ENCODE measurements around the gene TBC1D23.
A peak's percentile ranks its signal among the peaks of the same experiment; 100 is the strongest.
"Not testable (repeated sequence)": the region's sequence is repeated elsewhere in the genome, so short reads cannot be mapped to it uniquely, and the experiment has no call there.

TBC1D23 gene

DNA sequence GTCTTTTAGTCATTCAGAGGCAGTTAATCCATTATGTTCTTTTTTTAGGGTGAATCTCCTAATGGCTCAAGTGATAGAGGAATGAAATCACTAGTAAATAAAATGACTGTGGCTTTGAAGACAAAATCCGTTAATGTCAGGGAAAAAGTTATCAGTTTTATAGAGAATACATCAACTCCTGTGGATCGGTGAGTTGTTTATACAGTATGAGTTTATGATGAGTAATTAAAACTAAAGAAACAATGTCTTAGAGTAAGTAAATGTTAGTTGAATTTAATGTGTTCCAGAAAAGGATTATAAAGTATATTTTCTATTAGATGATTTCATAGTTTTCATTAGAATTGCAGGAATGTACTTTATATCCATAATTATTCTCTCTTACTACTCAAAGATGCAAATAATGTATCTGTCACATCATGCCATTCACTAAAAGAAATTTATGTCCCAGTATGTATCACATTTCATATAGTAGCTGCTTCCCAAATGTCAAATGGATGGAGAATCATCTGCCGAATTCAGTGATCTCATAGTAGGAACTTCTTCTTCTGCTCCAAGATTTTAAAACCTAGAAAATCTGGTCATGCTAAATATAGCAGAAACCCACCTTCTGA, 49.7 kb downstream of the TBC1D23 start:
- no peak for DNase-seq

DNA sequence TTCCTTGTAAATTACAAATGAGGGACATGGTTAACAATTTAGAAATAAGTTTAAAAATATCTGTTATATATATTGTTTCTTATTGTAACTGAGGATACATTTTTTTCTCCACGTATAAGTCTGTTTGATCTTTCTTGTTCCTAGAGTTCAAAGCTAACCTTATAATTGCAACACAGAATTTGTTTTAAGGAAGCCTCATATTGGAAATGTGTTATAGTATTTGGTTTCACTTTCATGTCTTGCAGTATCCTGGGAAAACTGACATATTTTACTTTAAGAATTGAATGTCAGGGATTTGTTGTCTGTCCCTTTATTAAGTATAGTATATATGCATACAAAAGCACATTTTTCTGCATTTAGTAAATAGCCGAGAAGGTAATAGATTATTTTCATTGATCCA, 50.2 kb downstream of the TBC1D23 start:
- no peak for DNase-seq

DNA sequence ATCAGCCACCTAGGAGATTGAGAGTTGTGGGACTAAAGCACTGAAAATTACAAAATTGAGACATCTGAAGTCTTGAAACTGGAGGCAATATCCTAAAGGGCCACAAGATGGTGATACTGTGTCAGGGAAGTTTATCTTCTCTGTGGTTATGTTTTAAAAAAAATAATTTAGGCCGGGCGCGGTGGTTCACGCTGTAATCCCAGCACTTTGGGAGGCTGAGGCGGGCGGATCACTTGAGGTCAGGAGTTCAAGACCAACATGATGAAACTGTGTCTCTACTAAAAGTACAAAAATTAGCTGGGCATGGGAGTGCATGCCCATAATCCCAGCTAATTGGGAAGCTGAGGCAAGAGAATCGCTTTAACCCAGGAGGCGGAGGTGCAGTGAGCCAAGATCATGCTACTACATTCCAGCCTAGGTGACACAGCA, 55.9 kb downstream of the TBC1D23 start:
- DNase-seq, result no peak

GRCh38 chr3:100317912-100318311, 57.1 kb downstream of the TBC1D23 start:
- DNase-seq, result no peak

GRCh38 chr3:100319951-100320350, 59.2 kb downstream of the TBC1D23 start:
- DNase-seq, result no peak

GRCh38 chr3:100324044-100324443, 63.3 kb downstream of the TBC1D23 start:
- no peak for DNase-seq

- DNase-seq, result no peak
These were observed 65.0 kb downstream of the TBC1D23 start for GRCh38 chr3:100325827-100326226.

DNA sequence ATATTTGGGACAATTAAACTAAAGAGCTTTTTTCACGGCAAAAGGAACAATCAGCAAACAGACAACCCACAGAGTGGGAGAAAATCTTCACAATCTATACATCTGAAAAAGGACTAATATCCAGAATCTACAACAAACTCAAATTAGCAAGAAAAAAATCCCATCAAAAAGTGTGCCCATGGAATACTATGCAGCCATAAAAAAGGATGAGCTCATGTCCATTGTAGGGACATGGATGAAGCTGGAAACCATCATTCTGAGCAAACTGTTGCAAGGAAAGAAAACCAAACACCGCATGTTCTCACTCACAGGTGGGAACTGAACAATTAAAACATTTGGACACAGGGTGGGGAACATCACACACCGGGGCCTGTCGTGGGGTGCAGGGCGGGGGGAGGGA, 66.6 kb downstream of the TBC1D23 start:
- DNase-seq, result not testable (repeated sequence)

DNA sequence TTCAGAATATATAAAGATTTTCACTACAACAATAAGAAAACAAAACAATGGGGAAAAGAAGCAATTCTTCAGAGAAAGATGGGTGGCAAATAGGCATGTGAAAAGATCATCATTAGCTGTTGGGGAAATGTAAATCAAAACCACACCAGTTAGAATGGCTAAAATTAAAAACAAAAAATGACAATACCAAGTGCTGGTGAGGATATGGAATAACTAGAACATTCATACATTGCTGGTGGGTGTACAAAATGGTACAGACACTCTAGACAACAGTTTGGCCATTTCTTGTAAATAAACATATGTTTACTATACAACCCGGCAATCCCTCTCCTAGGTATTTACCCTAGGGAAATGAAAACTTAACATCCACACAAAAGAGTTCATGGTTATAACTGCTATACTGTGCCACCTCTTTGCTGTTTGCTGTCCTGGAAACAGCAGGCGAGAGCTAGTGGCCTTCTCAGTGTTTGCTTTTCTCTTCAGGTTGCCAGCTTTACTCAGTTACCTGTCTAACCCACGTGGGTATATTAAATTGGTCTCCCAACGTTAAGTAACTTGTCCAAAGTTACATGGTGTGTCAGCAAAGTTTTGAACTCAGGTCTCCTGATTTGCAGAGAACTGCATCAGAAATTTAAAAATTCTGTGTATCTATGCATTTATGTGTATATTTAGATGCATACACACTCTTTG, 69.2 kb downstream of the TBC1D23 start:
- no peak for DNase-seq

DNA sequence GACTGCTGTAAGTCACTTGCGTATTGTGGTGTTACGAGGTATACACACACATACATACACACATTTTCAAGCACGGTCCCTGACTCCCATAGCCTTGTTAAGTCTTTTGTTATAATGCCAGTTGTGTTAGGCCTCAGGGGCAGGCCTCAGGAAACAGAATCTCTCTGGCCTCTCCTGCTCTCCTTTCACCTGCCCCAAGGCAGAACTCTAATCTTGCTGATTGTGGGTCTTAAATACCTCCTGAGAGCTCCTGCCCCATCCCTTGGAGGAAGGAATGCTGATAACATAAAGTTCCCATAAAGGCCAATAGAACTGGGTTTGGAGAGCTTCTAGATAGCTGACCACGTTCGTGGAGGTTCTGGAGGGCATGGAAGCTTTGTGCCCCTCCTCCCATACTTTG, 69.9 kb downstream of the TBC1D23 start:
- no peak for DNase-seq

- no peak for DNase-seq
These were observed 70.9 kb downstream of the TBC1D23 start for GRCh38 chr3:100331660-100332059.

DNA sequence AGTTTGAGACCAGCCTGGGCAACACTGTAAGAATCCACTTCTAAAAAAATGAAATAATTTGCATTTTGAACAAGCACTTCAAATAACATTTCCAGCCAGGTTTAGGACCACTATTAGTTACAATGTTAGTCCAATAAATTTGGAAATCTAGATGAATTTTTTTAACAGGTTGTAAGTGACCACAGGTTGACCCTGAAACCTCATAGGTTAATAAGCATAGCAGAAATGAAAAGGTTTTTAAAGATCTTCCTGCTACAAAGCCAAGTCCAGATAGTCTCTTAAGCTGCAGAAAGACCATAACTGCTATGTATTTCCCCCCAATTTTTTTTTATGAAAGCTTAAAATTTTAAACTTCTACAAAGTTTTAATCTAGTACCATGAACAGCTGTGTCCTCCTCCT, 72.3 kb downstream of the TBC1D23 start:
- no peak for DNase-seq

GRCh38 chr3:100333970-100334487, 73.2 kb downstream of the TBC1D23 start:
- no peak for DNase-seq

DNA sequence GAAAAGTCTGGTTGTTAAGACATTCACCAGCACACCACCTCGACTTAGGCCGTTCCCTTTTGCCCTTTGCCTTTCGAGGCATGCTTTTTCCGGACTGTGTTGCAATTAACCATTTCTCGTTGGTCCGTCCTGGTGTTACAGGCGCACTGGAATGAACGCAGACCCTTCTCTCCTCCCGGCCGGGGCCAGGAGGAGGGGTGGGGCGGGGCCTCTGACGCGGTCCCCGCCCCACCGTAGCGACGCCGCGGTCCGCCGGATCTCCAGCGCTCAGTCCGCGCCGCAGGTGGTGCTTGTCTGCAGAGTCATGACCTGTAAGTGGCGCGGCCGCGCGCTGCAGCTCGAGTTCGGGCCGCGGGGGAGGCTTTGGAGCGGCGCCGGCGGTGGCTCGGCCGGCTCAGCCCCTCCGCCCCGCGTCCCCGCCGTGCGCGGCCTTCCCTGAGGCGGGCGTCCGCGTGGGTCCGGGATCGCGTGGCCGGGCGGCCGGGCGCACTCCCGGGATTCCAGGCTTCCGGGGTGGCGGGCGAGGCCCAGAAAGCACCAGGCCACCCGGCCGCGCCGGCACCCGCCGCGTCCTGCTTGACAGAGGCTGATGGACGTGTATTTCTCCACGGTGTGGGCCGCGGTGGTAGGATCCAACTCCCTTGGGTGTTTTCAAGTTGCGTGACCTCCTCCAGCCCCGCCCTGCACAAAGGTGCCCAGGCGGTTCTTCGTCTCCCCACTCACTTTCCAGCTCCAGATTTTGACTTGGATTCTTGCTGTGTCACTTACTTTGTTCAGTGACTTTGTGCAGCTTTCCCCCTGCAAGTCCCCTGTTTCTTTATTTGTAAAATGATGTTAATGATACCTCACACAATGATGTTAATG, 73.9 kb downstream of the TBC1D23 start, which contains the start of gene NIT2:
Gene NIT2, plus strand, starts transcription at position 270 of the 864 bp plus-strand sequence. Its CDS starts 35 bp downstream, at position 305.
- peak; percentile 77 for DNase-seq

DNA sequence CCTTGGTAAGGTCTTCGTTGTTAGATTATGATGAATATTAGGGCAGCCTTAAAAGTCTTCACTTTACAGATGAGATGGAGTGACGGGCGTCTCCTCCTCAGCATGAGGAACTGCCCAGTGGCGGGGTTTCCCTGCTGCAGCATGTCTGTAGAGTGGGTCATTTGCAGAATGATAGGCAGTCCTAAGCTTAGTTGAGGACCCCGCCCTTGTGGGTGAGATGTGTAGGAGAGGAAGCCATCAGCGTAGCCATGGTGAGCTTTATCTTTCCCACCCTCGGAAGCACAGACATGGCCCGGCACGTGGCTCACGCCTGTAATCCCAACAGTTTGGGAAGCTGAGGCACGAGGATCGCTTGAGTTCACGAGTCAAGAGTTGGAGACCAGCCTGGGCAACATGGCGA, 74.6 kb downstream of the TBC1D23 start:
- no peak for DNase-seq

- not testable (repeated sequence) for DNase-seq
These were observed 75.4 kb downstream of the TBC1D23 start for GRCh38 chr3:100336229-100336628.

- no peak for DNase-seq
These were observed 78.1 kb downstream of the TBC1D23 start for GRCh38 chr3:100338911-100339310.

DNA sequence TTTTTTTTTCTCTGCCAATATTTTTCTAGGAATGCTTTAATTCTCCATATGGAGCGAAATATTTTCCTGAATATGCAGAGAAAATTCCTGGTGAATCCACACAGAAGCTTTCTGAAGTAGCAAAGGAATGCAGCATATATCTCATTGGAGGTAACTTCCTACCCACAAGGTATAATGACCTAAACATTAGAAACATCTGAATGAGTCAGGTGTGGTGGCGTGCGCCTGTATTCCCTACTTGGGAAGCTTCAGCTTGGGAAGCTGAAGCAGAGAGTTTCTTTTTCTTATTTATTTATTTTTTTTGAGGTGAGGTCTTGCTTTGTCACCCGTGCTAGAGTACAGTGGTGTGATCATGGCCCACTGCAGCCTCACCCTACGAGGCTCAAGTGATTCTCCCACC, 79.0 kb downstream of the TBC1D23 start:
- no peak for DNase-seq

DNA sequence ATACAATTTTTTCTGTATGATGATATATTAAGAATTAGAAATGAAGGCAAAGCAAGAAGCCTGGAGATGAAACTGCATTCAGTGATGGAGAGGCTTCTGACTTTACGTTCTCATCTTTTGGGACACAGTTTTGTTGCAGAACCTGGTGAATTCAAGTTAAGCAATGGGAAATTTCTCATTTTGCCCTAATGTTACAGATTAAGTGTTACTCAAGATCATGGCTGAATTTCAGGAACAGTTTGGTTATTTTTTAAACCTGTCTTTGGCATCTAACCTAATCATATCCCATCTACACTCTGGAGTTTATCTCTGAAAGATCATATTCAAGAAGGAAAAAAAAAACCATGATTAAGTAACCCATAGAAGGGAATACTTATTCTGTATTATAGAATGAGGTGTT, 79.7 kb downstream of the TBC1D23 start:
- no peak for DNase-seq

GRCh38 chr3:100348727-100349126, 87.9 kb downstream of the TBC1D23 start:
- DNase-seq, result no peak

DNA sequence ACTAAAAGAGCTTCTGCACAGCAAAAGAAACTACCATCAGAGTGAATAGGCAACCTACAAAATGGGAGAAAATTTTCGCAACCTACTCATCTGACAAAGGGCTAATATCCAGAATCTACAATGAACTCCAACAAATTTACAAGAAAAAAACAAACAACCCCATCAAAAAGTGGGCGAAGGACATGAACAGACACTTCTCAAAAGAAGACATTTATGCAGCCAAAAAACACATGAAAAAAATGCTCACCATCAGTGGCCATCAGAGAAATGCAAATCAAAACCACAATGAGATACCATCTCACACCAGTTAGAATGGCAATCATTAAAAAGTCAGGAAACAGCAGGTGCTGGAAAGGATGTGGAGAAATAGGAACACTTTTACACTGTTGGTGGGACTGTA, 91.0 kb downstream of the TBC1D23 start:
- DNase-seq, result not testable (repeated sequence)

DNA sequence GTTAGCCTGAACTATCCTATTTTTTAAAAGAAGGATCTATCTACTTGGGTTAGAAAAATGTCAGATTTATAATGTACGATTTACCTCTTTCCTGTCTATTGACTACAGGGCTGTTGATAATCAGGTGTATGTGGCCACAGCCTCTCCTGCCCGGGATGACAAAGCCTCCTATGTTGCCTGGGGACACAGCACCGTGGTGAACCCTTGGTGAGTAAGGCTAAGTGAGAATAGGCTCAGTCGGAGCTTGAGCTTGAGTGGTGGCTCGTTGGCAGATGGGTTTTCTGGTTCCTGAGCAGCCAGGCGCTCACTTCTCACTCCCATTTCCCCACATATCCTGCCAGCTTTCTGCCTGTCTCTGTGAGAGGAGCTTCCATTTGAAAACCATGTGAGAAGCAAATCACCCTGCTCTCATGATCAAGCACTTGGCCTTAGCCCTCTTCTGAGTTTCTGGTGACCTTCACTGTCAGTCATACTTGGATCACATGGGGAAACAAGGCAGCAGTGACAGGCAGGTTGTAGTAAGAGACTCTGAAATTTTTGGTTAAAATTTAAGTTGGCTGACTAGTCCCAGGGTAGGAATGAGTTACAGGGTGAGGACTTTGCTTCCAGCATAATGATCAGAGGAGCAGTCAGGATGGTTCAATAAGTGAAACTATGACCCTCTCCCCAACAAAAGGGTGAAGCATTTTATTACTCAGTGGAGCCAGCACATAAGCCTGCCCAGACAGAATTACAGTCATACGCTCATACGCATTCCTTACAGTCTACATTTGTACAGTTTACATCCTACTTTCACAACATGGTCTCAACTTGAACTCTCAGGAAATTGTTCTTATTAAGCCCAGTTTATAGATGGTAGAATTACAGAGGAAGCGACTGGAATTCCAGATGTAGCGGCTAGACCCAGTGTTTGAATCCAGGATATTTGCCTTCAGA, 91.8 kb downstream of the TBC1D23 start:
- no peak for DNase-seq

Data from DMS79 treated with DMSO at 0.1 percent for 48 hours (cell line).